Cardiac muscle cell (in vitro differentiated cells and primary cell): Measurements from ENCODE around the gene MGAT5B. TPM values are rescaled to one million over a fixed set of nuclear protein-coding genes. Genes with fewer than 3 reads are reported as not detected.

Experiments used
- DNase-seq, 2 donors: peaks; one replicate each; pipeline versions ENCODE4 v3.0.0 to v3.0.0-alpha.2; 2010 to 2017; ENCODE audit warnings: low read depth in 1 of 2, low spot score in 1 of 2
- H3K27ac ChIP-seq: fragments of 200-600 bp; sonication (generic); 2 replicates; pipeline ENCODE4 v1.5.1; 2016
- H3K27me3 ChIP-seq: fragments of 200-600 bp; sonication (generic); 2 replicates; pipeline ENCODE4 v1.6.0; 2016; ENCODE audit warnings: control low read depth
- H3K36me3 ChIP-seq: fragments of 200-600 bp; sonication (generic); 2 replicates; pipeline ENCODE4 v1.5.1; 2016; ENCODE audit warnings: control low read depth
- H3K4me1 ChIP-seq: fragments of 200-600 bp; sonication (generic); 2 replicates; pipeline ENCODE4 v1.8.1; 2017; ENCODE audit warnings: low read depth, mild to moderate bottlenecking, mixed run types
- H3K4me3 ChIP-seq: fragments of 200-600 bp; sonication (generic); 2 replicates; pipeline ENCODE4 v1.5.1; 2016; ENCODE audit warnings: mild to moderate bottlenecking
- H3K9me3 ChIP-seq: fragments of 200-600 bp; sonication (generic); 2 replicates; pipeline ENCODE4 v1.5.1; 2017; ENCODE audit warnings: low read depth, mild to moderate bottlenecking, control low read depth
- polyA plus RNA-seq: library from polyadenylated mRNA; unstranded; fragments of >200 nt; fragmentation: Nextera tagmentation; extraction: Ambion mirVana; gene quantifications from 2 replicates; pipeline ENCODE4 v1.2.1, GENCODE V29; 2016
- total RNA-seq: library from RNA; depleted of rRNA; stranded (reverse); fragments of >200 nt; gene quantifications from 2 replicates; pipeline ENCODE4 v1.2.3, GENCODE V29; 2016
- TF ChIP-seq, protein P1 (sequence below): IDR thresholded peaks from 2 replicates; pipeline ENCODE4 v1.5.1; 2012; ENCODE audit warnings: low read depth, mild to moderate bottlenecking, low read length

The MGAT5B gene
- total and polyA plus RNA-seq, 2 experiments from 2014 or later, result 0.48 to 0.86 TPM

DNA sequence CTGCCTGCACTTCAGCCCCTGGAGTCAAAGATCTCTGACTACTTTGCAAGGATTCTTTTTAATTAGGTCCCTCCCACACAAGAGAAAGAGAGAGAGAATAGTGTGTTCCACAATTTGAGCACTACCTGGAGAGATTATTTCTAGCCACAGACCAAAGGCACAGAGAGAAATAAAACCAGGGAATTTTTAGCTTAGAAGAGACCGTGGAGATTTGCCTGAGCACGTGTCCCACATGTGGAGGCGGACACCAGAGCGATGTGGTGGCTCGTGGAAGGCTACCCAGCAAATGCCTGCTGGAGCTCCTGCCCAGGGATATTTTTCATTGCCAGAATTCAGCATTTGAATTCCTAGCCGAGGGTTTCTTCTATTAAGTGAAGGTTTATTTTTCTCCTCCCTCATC is 50.6 kb downstream of the MGAT5B start:
- no peak for DNase-seq
- H3K4me3 ChIP-seq, result no peak overlapping the region
- H3K4me1 ChIP-seq, result no peaks in the 10 kb centered on the region
- no peaks in the 10 kb centered on the region for H3K36me3 ChIP-seq
- TF ChIP-seq, protein P1, sequence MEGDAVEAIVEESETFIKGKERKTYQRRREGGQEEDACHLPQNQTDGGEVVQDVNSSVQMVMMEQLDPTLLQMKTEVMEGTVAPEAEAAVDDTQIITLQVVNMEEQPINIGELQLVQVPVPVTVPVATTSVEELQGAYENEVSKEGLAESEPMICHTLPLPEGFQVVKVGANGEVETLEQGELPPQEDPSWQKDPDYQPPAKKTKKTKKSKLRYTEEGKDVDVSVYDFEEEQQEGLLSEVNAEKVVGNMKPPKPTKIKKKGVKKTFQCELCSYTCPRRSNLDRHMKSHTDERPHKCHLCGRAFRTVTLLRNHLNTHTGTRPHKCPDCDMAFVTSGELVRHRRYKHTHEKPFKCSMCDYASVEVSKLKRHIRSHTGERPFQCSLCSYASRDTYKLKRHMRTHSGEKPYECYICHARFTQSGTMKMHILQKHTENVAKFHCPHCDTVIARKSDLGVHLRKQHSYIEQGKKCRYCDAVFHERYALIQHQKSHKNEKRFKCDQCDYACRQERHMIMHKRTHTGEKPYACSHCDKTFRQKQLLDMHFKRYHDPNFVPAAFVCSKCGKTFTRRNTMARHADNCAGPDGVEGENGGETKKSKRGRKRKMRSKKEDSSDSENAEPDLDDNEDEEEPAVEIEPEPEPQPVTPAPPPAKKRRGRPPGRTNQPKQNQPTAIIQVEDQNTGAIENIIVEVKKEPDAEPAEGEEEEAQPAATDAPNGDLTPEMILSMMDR, result no peak
- H3K27ac ChIP-seq, result no peak overlapping the region
- H3K9me3 ChIP-seq, result no peaks in the 10 kb centered on the region
- H3K27me3 ChIP-seq, result no peaks in the 10 kb centered on the region

DNA sequence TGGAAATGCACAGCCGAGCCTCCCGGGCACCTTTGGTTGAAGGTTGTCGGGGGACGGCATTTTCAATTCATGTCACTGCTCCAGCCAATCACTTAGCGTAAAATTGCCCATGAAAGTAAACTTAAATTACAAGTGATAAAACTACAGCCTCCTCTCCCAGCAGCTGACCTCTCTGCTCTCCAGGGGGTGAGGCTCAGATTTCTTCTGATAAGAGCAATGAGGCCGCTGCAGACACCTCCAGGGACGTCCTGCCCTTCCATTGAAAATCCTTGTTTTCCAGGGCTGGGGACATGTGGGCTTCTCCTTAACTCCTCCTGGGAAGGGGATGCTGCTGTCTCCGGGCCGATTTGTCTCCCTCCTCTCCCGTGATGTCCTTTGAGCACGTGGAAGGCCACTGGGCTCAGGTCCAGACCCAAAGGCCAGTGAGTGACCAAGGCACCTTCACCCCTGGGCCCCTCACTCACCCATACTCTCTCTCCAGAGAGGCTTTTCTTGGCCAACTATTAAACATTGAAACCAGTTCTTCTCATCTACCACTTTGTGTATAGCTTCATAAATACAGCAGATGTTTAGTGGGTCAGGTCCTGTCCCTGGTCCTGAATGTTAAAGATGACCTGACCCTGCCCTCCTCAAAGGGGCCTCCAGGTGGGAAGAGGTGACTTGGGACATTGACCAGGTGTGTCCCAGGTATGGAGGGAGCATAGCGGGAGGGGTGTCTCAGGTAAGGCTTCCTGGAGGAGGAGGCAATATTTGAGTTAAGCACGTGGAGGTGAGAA is 52.3 kb downstream of the MGAT5B start:
- no peak overlapping the region for H3K4me3 ChIP-seq
- TF ChIP-seq, protein P1, result no peak

DNA sequence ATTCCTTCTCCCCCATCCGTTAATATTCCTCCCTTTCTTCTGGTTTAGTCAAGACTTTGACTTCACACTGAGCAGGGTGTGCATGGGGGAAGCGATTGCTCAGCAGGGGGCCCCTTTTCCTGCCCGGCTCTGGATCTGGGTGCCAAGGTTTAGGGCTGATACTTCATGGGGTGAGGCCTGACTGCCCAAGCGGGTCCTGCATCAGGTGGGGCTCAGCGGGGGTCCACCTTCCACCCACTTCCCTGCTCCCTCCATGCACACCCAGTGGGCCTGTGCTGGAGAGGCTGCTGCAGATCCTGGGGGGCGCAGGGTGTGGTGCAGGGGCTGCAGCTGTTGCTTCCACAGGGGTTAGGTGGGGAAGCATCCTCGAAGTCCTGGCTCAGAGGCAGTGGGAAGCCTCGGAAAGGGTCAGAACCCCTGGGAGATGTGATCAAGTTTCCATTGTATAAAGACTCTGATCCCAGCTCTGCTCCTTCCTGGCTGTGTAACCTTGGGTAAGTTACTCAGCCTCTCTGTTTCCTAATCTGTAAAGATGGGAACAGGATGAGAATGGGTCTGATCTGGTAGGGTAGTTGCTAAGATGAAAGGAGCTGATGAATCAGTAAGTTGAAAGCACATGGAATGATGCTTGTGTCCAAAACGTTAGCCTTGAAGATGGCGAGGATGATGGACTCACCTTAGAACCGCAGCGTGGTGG is 53.3 kb downstream of the MGAT5B start:
- no peak for DNase-seq
- TF ChIP-seq, protein P1, result no peak
- Histone ChIP-seq H3K27ac (no peak overlapping the region), H3K27me3 (no peaks in the 10 kb centered on the region), H3K4me1 (no peaks in the 10 kb centered on the region), H3K9me3 (no peaks in the 10 kb centered on the region), H3K36me3 (no peaks in the 10 kb centered on the region), H3K4me3 (no peak overlapping the region)

More for the DNA sequence above, 52.3 kb downstream of the MGAT5B start:
- H3K27me3 ChIP-seq, result no peaks in the 10 kb centered on the region
- no peaks in the 10 kb centered on the region for H3K4me1 ChIP-seq
- H3K9me3 ChIP-seq, result no peaks in the 10 kb centered on the region
- no peaks in the 10 kb centered on the region for H3K36me3 ChIP-seq
- H3K27ac ChIP-seq, result no peak overlapping the region
- DNase-seq, result peak in 1 of 2 donors; percentile 34

DNA sequence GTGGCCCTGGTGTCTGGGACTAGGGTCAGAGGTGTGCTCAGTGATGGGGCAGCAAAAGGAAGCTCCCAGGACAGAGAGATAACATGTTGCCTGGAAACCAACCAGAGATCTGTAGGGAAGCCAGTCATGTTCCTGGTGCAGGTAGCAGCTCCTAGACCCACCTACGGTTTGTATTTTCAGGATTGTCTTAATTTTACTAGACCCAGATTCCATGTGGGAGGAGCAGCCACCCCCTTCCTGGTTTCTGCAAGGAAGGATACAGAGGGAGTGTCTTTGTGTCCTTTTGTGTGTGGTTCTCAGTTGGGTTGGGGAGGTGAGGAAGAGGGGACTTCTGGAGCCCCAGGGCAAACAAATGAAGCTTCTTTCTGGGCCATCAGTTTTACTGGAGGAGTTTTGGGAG is 53.9 kb downstream of the MGAT5B start:
- Histone ChIP-seq H3K36me3 (no peaks in the 10 kb centered on the region), H3K4me1 (no peaks in the 10 kb centered on the region), H3K27me3 (no peaks in the 10 kb centered on the region), H3K27ac (no peak overlapping the region), H3K9me3 (no peaks in the 10 kb centered on the region), H3K4me3 (no peak overlapping the region)
- TF ChIP-seq, protein P1, result no peak
- DNase-seq, result no peak

DNA sequence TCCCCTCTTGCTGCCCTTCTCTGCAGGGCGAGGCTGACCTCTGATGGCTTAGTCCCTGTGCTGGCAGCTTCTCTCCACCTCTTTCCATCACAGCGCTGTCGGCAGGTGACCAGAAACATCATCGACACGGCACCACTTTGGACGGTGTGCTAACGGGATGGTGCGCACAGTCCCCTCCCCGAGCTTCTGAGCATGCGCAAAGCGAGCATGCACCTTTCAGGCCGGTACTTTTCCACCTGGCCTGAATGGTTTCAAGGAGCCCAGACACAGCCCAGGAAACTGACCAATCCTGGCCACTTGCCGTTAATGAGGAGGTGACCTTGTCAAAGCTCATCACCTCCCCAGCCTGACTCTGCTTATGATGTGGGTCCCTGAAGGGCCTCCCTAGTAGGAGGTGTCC is 54.8 kb downstream of the MGAT5B start:
- no peaks in the 10 kb centered on the region for H3K4me1 ChIP-seq
- H3K4me3 ChIP-seq, result no peak overlapping the region
- TF ChIP-seq, protein P1, result no peak
- H3K36me3 ChIP-seq, result no peaks in the 10 kb centered on the region
- H3K27ac ChIP-seq, result no peak overlapping the region
- H3K9me3 ChIP-seq, result no peaks in the 10 kb centered on the region
- H3K27me3 ChIP-seq, result no peaks in the 10 kb centered on the region
- no peak for DNase-seq
